Measurements from ENCODE around the gene KRT6B.
"Not testable (repeated sequence)": the region's sequence is repeated elsewhere in the genome, so short reads cannot be mapped to it uniquely, and the experiment has no call there.

Gene KRT6B

GRCh38 chr12:52469853-52470252 is 17.9 kb upstream of the KRT6B start:
- DNase-seq (ENCODE audit: low read depth in 3 of 3) = no peak

- DNase-seq (ENCODE audit: low read depth in 3 of 3) = no peak
These were observed 13.0 kb upstream of the KRT6B start for GRCh38 chr12:52464897-52465296.

DNA sequence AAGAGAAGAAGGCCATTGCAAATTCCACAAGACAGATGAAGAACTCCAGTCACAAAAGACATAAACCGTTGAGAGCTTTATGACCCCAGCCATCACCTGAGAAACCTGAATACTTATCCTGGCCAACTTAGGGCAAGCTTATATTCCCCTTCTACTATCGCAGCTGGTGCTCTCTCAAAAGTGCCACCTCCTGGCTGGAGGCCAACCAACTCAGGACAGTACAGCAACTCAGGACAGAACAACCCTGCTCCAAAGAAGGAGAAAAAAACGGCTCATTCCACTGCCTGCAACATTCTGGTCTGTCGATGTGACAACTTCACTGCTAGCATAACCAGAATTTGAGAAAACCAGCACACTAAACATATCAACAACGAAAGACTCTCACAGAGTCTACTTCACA is 9.7 kb upstream of the KRT6B start:
- DNase-seq (ENCODE audit: low read depth in 3 of 3) = no peak

DNA sequence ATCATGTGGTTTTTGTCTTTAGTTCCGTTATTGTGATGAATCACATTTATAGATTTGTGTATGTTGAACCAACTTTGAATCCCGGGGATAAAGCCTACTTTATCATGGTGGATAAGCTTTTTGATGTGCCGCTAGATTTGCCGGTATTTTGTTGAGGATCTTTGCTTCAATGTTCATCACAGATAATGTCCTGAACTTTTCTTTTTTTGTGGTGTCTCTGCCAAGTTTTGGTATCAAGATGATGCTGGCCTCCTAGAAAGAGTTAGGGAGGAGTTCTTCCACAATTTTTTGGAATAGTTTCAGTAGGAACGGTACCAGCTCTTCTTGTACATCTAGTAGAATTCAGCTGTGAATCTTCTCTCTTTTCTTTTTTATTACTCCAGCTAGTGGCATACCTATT is 6.9 kb upstream of the KRT6B start:
- no peak for DNase-seq (ENCODE audit: low read depth in 3 of 3)

DNA sequence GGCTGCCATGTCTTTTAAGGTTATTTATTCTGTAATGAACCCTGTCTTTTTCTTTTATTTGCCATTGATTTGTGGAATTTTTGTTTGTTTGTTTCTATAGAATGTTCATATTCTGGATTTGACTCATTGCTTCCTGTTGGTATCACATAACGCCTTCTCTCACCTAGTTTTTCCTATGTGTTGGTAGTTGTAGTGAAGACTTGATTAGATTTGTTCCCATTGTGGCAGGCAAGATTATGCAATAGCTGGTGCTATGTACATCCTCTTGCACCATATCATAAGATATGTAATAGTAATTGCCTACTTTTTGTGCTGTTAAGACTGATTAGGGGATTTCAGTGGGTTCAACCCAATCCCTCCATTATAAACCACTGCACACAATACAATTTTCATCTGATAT is 3.9 kb upstream of the KRT6B start:
- DNase-seq (ENCODE audit: low read depth in 3 of 3) = no peak

GRCh38 chr12:52454411-52455201 is 2.7 kb upstream of the KRT6B start:
- DNase-seq (ENCODE audit: low read depth in 3 of 3) = no peak

DNA sequence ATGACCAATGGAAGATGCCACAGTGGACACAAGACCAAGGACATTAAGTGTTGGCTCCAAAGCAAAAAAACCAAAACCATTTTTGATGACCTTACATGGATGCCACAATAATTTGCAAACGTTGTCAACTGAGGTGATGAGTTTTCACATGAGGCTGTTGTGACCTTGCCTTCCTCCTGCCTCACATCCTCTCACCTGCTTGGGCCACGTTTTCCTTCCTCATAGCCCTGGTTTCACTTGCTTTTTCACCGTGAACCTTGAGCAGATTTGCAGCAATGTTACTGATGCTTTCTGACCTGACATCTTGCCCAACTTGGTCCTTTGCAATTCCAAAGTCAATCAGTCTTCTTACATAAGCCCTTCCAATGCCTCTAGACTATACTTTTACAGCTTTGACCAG is 3.7 kb downstream of the KRT6B start:
- DNase-seq (ENCODE audit: low read depth in 3 of 3) = no peak

- not testable (repeated sequence) for DNase-seq (ENCODE audit: low read depth in 3 of 3)
These were observed 4.8 kb downstream of the KRT6B start for GRCh38 chr12:52447196-52447595.

DNA sequence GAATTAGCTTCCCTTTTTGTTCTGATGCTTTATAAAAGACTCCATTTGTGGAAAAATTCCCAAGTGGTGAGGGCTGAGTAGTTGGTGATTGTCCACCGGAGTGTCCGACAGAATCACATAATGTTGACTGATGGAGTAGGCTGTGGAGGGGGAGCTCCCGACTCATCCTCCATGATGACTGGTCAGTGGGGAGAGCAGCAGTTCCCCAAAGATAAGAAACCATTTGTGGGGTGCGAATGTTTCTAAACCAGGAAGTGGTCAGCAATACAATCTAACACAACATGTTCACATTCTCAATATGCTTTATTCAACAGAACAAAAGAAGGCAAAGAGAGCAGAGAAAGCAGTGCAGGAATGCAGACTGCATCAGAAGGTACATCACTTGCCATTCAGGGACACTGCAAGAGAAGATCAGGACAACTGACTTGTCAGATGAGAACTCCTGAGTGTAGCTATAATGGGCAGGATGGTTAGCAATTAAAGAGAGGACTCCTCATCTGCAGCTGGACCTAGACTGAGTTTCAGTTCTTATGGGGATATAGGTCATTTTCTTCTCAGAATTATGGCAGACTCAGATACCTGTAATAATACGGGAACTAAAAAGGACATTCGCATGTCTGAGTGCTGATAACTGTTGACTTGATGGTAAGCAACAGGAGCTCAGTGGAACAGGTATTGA is 5.4 kb downstream of the KRT6B start:
- DNase-seq (ENCODE audit: low read depth in 3 of 3) = no peak

- no peak for DNase-seq (ENCODE audit: low read depth in 3 of 3)
These were observed 6.1 kb downstream of the KRT6B start for GRCh38 chr12:52445876-52446275.

DNA sequence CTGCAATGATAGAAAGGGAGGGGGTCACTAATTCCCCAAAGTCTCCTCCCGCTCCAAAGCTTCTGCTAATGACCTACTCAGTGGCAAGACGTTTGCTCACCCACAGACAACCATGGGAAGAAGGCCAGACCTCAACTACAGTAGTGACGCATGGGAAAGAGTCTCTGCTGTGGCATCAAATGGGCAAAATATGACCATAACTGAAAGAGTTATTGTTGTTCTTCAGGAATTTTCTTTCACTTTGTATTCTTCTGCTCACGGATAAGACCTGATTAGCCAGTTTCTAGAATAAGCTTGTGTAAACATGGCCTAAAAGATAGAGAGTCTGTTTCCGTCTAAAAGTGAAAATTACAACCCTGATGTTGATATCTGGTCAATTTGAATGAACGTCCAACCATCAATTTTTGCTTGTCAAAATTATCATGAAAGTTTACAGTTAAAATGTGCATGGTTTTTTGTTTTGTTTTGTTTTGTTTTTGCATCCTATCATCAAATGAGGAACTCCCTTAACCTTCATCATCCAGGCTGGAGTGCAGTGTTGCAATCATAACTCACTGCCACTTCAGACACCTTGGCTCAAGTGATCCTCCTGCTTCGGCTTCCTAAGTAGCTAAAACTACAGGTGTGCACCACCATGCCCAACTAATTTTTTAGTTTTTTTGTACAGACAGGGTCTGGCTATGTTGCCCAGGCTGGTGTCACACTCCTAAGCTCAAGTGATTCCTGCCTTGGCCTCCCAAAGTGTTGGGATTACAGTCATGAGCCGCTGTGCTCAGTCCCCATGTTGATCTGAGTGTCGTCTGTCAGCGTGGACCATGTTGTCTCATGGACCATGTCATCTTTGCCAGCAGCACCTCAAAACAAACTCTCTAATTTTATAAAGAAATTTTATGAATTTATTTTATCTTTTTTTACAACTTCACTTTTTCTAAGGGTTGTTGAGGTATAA is 7.0 kb downstream of the KRT6B start:
- DNase-seq (ENCODE audit: low read depth in 3 of 3) = no peak

DNA sequence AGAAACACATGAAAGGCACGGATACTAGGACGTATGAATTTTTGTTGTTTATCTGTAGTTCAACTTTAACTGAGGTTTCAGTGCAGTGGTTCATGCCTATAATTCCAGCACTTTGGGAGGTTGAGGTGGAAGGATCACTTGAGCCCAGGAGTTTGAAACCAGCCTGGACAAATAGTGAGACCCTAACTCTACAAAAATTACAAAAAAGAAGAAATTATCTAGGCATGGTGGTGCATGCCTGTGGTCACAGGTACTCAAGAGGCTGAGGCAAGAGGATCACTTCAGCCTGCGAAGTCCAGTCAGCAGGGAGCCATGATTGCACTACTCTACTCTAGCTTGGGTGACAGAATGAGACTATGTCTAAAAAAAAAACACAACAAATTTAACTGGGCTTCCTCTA is 8.0 kb downstream of the KRT6B start:
- no peak for DNase-seq (ENCODE audit: low read depth in 3 of 3)

- no peak for DNase-seq (ENCODE audit: low read depth in 3 of 3)
These were observed 9.3 kb downstream of the KRT6B start for GRCh38 chr12:52442600-52443061.

GRCh38 chr12:52441320-52441911 is 10.5 kb downstream of the KRT6B start:
- no peak for DNase-seq (ENCODE audit: low read depth in 3 of 3)

- no peak for DNase-seq (ENCODE audit: low read depth in 3 of 3)
These were observed 11.1 kb downstream of the KRT6B start for GRCh38 chr12:52440821-52441319.

GRCh38 chr12:52439845-52440244 is 12.1 kb downstream of the KRT6B start:
- DNase-seq (ENCODE audit: low read depth in 3 of 3) = no peak

DNA sequence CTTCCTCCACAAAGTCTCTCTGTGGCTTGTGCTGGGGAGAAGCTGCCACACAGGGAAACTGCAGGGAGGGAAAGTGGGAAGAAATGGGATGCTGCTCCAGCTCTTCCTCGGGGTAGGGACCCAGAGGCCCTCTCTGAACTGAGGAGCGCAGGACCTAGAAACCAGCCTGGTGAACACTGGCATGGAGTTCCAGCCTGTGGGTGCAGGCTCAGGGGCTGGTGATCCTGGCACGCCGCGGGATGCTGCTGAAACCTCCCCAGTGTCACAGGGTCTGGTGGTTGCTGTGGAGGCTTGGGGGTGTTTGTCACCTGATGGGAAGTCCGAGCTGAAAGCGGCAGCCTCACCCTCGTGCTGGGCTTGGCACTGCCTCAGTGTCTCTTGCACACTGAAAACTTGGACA is 12.5 kb downstream of the KRT6B start:
- DNase-seq (ENCODE audit: low read depth in 3 of 3) = no peak

GRCh38 chr12:52438305-52439301 is 13.3 kb downstream of the KRT6B start:
- no peak for DNase-seq (ENCODE audit: low read depth in 3 of 3)

DNA sequence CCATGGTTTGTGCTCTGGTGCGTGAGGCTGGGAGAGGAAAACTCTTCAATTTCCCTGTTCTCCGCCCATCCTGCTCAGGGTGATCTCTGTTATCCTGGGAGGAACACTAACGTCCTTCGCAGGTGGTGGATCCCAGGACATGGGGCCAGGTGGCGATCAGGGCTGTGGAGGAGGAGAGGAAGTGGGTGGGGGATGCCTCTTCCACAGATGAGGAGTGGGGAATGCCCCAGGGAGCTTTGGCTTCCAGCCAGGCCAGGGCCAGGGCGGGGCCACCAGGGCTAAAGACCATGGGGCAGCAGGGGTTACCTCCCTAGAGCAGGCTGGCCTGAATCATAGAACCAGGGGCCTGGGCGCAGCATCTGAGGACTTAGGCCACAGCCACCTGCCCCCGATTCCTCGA is 14.4 kb downstream of the KRT6B start:
- no peak for DNase-seq (ENCODE audit: low read depth in 3 of 3)

DNA sequence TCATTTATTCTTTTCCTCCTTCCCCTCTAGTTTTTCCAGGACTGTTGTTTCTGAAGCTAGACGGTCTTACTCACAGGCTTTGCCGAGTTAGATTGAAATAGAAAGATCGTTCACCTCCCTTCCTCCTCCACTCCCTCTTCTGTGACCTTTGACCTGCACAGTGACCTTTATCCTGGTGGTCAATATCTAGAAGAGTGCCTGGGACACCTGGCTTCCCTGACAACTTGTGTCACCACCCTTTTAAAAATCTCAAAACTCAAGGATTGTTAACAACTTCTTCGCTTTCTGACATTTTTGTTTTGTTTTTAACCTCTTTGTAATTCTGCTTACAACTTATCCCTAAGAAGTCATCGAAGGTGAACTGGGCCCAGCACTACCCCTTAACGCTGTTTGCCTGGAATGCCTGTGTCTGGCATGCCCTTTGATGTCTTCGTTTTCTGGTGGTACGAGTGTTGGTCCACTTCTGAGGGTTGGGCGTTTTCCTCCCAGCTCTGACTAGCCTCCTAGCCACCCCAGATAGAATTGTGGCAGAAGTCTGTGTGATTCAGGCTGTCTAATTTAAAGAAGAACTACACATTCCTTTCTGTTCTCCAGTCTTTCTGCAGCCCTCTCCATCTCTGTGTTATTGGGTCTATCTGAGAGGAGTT is 15.0 kb downstream of the KRT6B start:
- no peak for DNase-seq (ENCODE audit: low read depth in 3 of 3)

Measured in stimulated activated CD4-positive, alpha-beta T cell treated with anti-CD3 and anti-CD28 coated beads, TNF-alpha, amount 100 ng/mL, for 48 hours (primary cell).